ENCODE data around the gene HOXC13.

The HOXC13 gene

GRCh38 chr12:53985692-53985993, 47.0 kb downstream of the HOXC13 start:
- in situ Hi-C loops (cut with MboI; ENCODE audit: low sequenced_read_pairs, unreplicated experiment) = no loop called here
- no peak for TF ChIP-seq CTCF (IDR thresholded peaks at IDR 0.05; ENCODE audit: borderline replicate concordance, control extremely low read depth, extremely low read depth, insufficient read depth, missing control alignments)
- DNase-seq (ENCODE audit: low spot score) = no peak

- in situ Hi-C loops (cut with MboI; ENCODE audit: low sequenced_read_pairs, unreplicated experiment) = no loop called here
Observed at GRCh38 chr12:53985994-53986685, 47.5 kb downstream of the HOXC13 start.

GRCh38 chr12:53986686-53987483, 48.3 kb downstream of the HOXC13 start:
- no peak for TF ChIP-seq CTCF (IDR thresholded peaks at IDR 0.05; ENCODE audit: borderline replicate concordance, control extremely low read depth, extremely low read depth, insufficient read depth, missing control alignments)
- DNase-seq (ENCODE audit: low spot score) = no peak
- in situ Hi-C loops (cut with MboI; ENCODE audit: low sequenced_read_pairs, unreplicated experiment) = no loop called here

More at GRCh38 chr12:53985994-53986685, 47.5 kb downstream of the HOXC13 start:
- DNase-seq (ENCODE audit: low spot score) = no peak
- no peak for TF ChIP-seq CTCF (IDR thresholded peaks at IDR 0.05; ENCODE audit: borderline replicate concordance, control extremely low read depth, extremely low read depth, insufficient read depth, missing control alignments)

GRCh38 chr12:53987787-53988230, 49.2 kb downstream of the HOXC13 start:
- no peak for DNase-seq (ENCODE audit: low spot score)
- TF ChIP-seq CTCF (IDR thresholded peaks at IDR 0.05; ENCODE audit: borderline replicate concordance, control extremely low read depth, extremely low read depth, insufficient read depth, missing control alignments) = no peak
- in situ Hi-C loops (cut with MboI; ENCODE audit: low sequenced_read_pairs, unreplicated experiment) = no loop called here

GRCh38 chr12:53988541-53989226, 50.1 kb downstream of the HOXC13 start:
- in situ Hi-C loops (cut with MboI; ENCODE audit: low sequenced_read_pairs, unreplicated experiment) = no loop called here
- TF ChIP-seq CTCF (IDR thresholded peaks at IDR 0.05; ENCODE audit: borderline replicate concordance, control extremely low read depth, extremely low read depth, insufficient read depth, missing control alignments) = no peak
- DNase-seq (ENCODE audit: low spot score) = no peak

- DNase-seq (ENCODE audit: low spot score) = peak; percentile 73
- in situ Hi-C loops (cut with MboI; ENCODE audit: low sequenced_read_pairs, unreplicated experiment) = no loop called here
Observed at GRCh38 chr12:53989227-53990113, 50.8 kb downstream of the HOXC13 start.

More at GRCh38 chr12:53989227-53990113, 50.8 kb downstream of the HOXC13 start:
- peak; percentile 53 for TF ChIP-seq CTCF (IDR thresholded peaks at IDR 0.05; ENCODE audit: borderline replicate concordance, control extremely low read depth, extremely low read depth, insufficient read depth, missing control alignments)

Measured in GM13976 (cell line).